ACC112 (cell line): ENCODE results near the gene SYNJ1.

Source experiments
- H2AFZ ChIP-seq: fragments of 200-600 bp; sonication (generic); one replicate; pipeline ENCODE4 v1.6.0; 2017; ENCODE audit warnings: antibody characterized with exemption, low read length; ENCODE audit not compliant: unreplicated experiment
- H3K27ac ChIP-seq: fragments of 200-600 bp; sonication (generic); 2 replicates; pipeline ENCODE4 v1.5.1; 2014; ENCODE audit warnings: low read depth, mild to moderate bottlenecking, antibody characterized with exemption, low read length, moderate library complexity
- H3K27me3 ChIP-seq: fragments of 200-600 bp; sonication (generic); 2 replicates; pipeline ENCODE4 v1.6.1; 2014; ENCODE audit warnings: mild to moderate bottlenecking, antibody characterized with exemption, low read length, moderate library complexity, mixed read lengths; ENCODE audit not compliant: insufficient read depth
- H3K36me3 ChIP-seq: fragments of 200-600 bp; sonication (generic); 2 replicates; pipeline ENCODE4 v1.6.1; 2016; ENCODE audit warnings: mild to moderate bottlenecking, antibody characterized with exemption, low read length, moderate library complexity, mixed read lengths; ENCODE audit not compliant: insufficient read depth
- H3K4me1 ChIP-seq: fragments of 200-600 bp; sonication (generic); one replicate; pipeline ENCODE4 v1.6.1; 2016; ENCODE audit warnings: low read length, mixed read lengths; ENCODE audit not compliant: insufficient read depth, unreplicated experiment, control insufficient read depth
- H3K4me3 ChIP-seq: fragments of 200-600 bp; sonication (generic); 2 replicates; pipeline ENCODE4 v1.5.1; 2014; ENCODE audit warnings: mild to moderate bottlenecking, low read depth, low read length
- H3K79me2 ChIP-seq: fragments of 200-600 bp; sonication (generic); one replicate; pipeline ENCODE4 v1.6.0; 2016; ENCODE audit warnings: low read length; ENCODE audit not compliant: control insufficient read depth, unreplicated experiment, insufficient read depth

Gene SYNJ1

GRCh38 chr21:32599091-32599490, 128.7 kb downstream of the SYNJ1 start:
- Histone ChIP-seq H3K79me2 (no peaks in the 10 kb centered on the region), H2AFZ (no peak overlapping the region), H3K36me3 (no peaks in the 10 kb centered on the region), H3K4me1 (peaks cover 10% of the 10 kb centered on the region), H3K4me3 (no peak overlapping the region), H3K27ac (no peak overlapping the region), H3K27me3 (no peaks in the 10 kb centered on the region)

GRCh38 chr21:32597205-32597604, 130.6 kb downstream of the SYNJ1 start:
- peaks cover 10% of the 10 kb centered on the region for H3K4me1 ChIP-seq
- H2AFZ ChIP-seq, result no peak overlapping the region
- peak overlapping the region; percentile 55 for H3K27ac ChIP-seq
- H3K27me3 ChIP-seq, result no peaks in the 10 kb centered on the region
- H3K79me2 ChIP-seq, result no peaks in the 10 kb centered on the region
- H3K4me3 ChIP-seq, result no peak overlapping the region
- no peaks in the 10 kb centered on the region for H3K36me3 ChIP-seq

- Histone ChIP-seq H3K36me3 (no peaks in the 10 kb centered on the region), H2AFZ (no peak overlapping the region), H3K4me3 (no peak overlapping the region), H3K27ac (no peak overlapping the region), H3K79me2 (no peaks in the 10 kb centered on the region), H3K4me1 (peaks cover 10% of the 10 kb centered on the region), H3K27me3 (no peaks in the 10 kb centered on the region)
These were observed 132.4 kb downstream of the SYNJ1 start for GRCh38 chr21:32595431-32595830.

- no peaks in the 10 kb centered on the region for H3K79me2 ChIP-seq
- H3K4me1 ChIP-seq, result peaks cover 10% of the 10 kb centered on the region
- no peaks in the 10 kb centered on the region for H3K27me3 ChIP-seq
- no peak overlapping the region for H3K27ac ChIP-seq
- no peak overlapping the region for H3K4me3 ChIP-seq
- no peaks in the 10 kb centered on the region for H3K36me3 ChIP-seq
- H2AFZ ChIP-seq, result no peak overlapping the region
These were observed 134.1 kb downstream of the SYNJ1 start for GRCh38 chr21:32593690-32594089.

GRCh38 chr21:32592929-32593502, 134.8 kb downstream of the SYNJ1 start:
- Histone ChIP-seq H3K79me2 (no peaks in the 10 kb centered on the region), H2AFZ (no peak overlapping the region), H3K4me3 (no peak overlapping the region), H3K4me1 (peaks cover 10% of the 10 kb centered on the region), H3K27me3 (no peaks in the 10 kb centered on the region), H3K36me3 (no peaks in the 10 kb centered on the region), H3K27ac (no peak overlapping the region)

GRCh38 chr21:32590130-32590529, 137.7 kb downstream of the SYNJ1 start:
- H3K27ac ChIP-seq, result no peak overlapping the region
- no peak overlapping the region for H3K4me3 ChIP-seq
- H3K79me2 ChIP-seq, result no peaks in the 10 kb centered on the region
- peaks cover 11% of the 10 kb centered on the region; the same call in 1 of the 2 replicates for H3K27me3 ChIP-seq
- H2AFZ ChIP-seq, result no peak overlapping the region
- H3K36me3 ChIP-seq, result no peaks in the 10 kb centered on the region
- H3K4me1 ChIP-seq, result no peaks in the 10 kb centered on the region

- no peak overlapping the region for H2AFZ ChIP-seq
- H3K4me1 ChIP-seq, result no peaks in the 10 kb centered on the region
These were observed 140.2 kb downstream of the SYNJ1 start for GRCh38 chr21:32587651-32588050.

GRCh38 chr21:32587120-32587519, 140.7 kb downstream of the SYNJ1 start:
- H3K27me3 ChIP-seq, result peaks cover 12% of the 10 kb centered on the region; the same call in 1 of the 2 replicates
- H3K36me3 ChIP-seq, result no peaks in the 10 kb centered on the region
- no peaks in the 10 kb centered on the region for H3K79me2 ChIP-seq
- H3K4me3 ChIP-seq, result no peak overlapping the region
- H2AFZ ChIP-seq, result no peak overlapping the region
- no peaks in the 10 kb centered on the region for H3K4me1 ChIP-seq
- no peak overlapping the region for H3K27ac ChIP-seq

More at GRCh38 chr21:32587651-32588050, 140.2 kb downstream of the SYNJ1 start:
- no peak overlapping the region for H3K4me3 ChIP-seq
- H3K27me3 ChIP-seq, result peaks cover 12% of the 10 kb centered on the region; the same call in 1 of the 2 replicates
- H3K27ac ChIP-seq, result no peak overlapping the region
- no peaks in the 10 kb centered on the region for H3K36me3 ChIP-seq
- no peaks in the 10 kb centered on the region for H3K79me2 ChIP-seq

GRCh38 chr21:32585970-32586369, 141.8 kb downstream of the SYNJ1 start:
- H2AFZ ChIP-seq, result no peak overlapping the region
- H3K27me3 ChIP-seq, result peaks cover 12% of the 10 kb centered on the region; the same call in 1 of the 2 replicates
- no peak overlapping the region for H3K27ac ChIP-seq

GRCh38 chr21:32585042-32585710, 142.6 kb downstream of the SYNJ1 start, which contains the start of gene TCP10L:
TSS of gene TCP10L (minus strand) at chr21:32585523. CDS start at chr21:32584304, 1,219 bp downstream.
- H3K36me3 ChIP-seq, result no peaks in the 10 kb centered on the region
- no peaks in the 10 kb centered on the region for H3K79me2 ChIP-seq
- no peaks in the 10 kb centered on the region for H3K4me1 ChIP-seq
- H2AFZ ChIP-seq, result no peak within 1 kb of the TSS
- peaks cover 12% of the 10 kb centered on the region; the same call in 1 of the 2 replicates for H3K27me3 ChIP-seq
- no peak within 1 kb of the TSS for H3K4me3 ChIP-seq
- no peak within 1 kb of the TSS for H3K27ac ChIP-seq

More at GRCh38 chr21:32585970-32586369, 141.8 kb downstream of the SYNJ1 start:
- no peaks in the 10 kb centered on the region for H3K4me1 ChIP-seq
- no peaks in the 10 kb centered on the region for H3K79me2 ChIP-seq
- H3K4me3 ChIP-seq, result no peak overlapping the region
- no peaks in the 10 kb centered on the region for H3K36me3 ChIP-seq

- H2AFZ ChIP-seq, result no peak overlapping the region
- no peak overlapping the region for H3K4me3 ChIP-seq
These were observed 143.3 kb downstream of the SYNJ1 start for GRCh38 chr21:32584472-32584871.

More at GRCh38 chr21:32584472-32584871, 143.3 kb downstream of the SYNJ1 start:
- H3K36me3 ChIP-seq, result no peaks in the 10 kb centered on the region
- no peaks in the 10 kb centered on the region for H3K4me1 ChIP-seq
- no peaks in the 10 kb centered on the region for H3K79me2 ChIP-seq
- peaks cover 17% of the 10 kb centered on the region for H3K27me3 ChIP-seq
- no peak overlapping the region for H3K27ac ChIP-seq
